ENCODE results near the gene CARD11. TPM values are rescaled to one million over a fixed set of nuclear protein-coding genes. Genes with fewer than 3 reads are reported as not detected.

CARD11 gene
- total and polyA plus RNA-seq, 2 of the 13 experiments (the other 11 are each of a cell fraction or from before 2014, with no cell fraction given), result 0.04 TPM; not detected in 1

- CTCF ChIA-PET (ENCODE audit: low intra/inter-chr PET ratio, low total read pairs), result no interaction called here
- WGBS (ENCODE audit: low lambda C conversion rate), result 25% methylated on average over 21 of the region's 22 CpGs
- ATAC-seq, result no peak
- H3K79me2 ChIP-seq (ENCODE audit: insufficient read depth, low read length), result no peaks in the 10 kb centered on the region
- no peaks in the 10 kb centered on the region for H3K9me3 ChIP-seq (ENCODE audit: low read length)
- H3K4me1 ChIP-seq (ENCODE audit: insufficient read depth, low read length), result peaks cover 7% of the 10 kb centered on the region; the same call in 1 of the 2 replicates
- DNase-seq (ENCODE audit: low spot score), result no peak
- H3K4me2 ChIP-seq (ENCODE audit: low read depth, low read length), result no peak overlapping the region
- POLR2A ChIA-PET, result no interaction called here
- no peak overlapping the region for H3K9ac ChIP-seq (ENCODE audit: insufficient read depth, low read depth, low read length)
- H3K27me3 ChIP-seq (ENCODE audit: control insufficient read depth in 1 of 2, insufficient read depth in 2 of 2, low read length in 2 of 2), result peaks cover 4 to 58% of the 10 kb centered on the region in 2 experiments; a peak in 3 of 5 replicates
- BruUV-seq (replicated peaks), result no TSS peak
- in situ Hi-C loops (cut with HindIII; ENCODE audit: extremely low pct_ligation_motif_present, low pct_unique_long_range_greater_than_20kb) (no loop called here), intact Hi-C loops (cut with micrococcal nuclease; ENCODE audit: unreplicated experiment) (no loop called here)
- TF ChIP-seq ZNF3 (CRISPR knock-in tag; IDR thresholded peaks at IDR 0.05), result no peak
- TF ChIP-seq CHD2 (IDR thresholded peaks at IDR 0.05; ENCODE audit: low read depth, low read length), result no peak
- no peak for TF ChIP-seq STAG1 (CRISPR knock-in tag; IDR thresholded peaks at IDR 0.05)
- TF ChIP-seq TCF7 (IDR thresholded peaks at IDR 0.05; ENCODE audit: low read depth), result no peak
- TF ChIP-seq MBD4 (IDR thresholded peaks at IDR 0.05; ENCODE audit: borderline replicate concordance, low read length), result no peak
- no peak for TF ChIP-seq POLR2A (IDR thresholded peaks at IDR 0.05; ENCODE audit: insufficient read depth in 1 of 2, low read depth in 2 of 2, low read length in 2 of 2)
- no peak for TF ChIP-seq CHCHD3 (CRISPR knock-in tag; IDR thresholded peaks at IDR 0.05)
- no peak for TF ChIP-seq ZNF800 (CRISPR knock-in tag; IDR thresholded peaks at IDR 0.05)
- TF ChIP-seq ELF3 (CRISPR knock-in tag; IDR thresholded peaks at IDR 0.05), result no peak
- TF ChIP-seq ERF (CRISPR knock-in tag; IDR thresholded peaks at IDR 0.05), result no peak
- no peak for TF ChIP-seq ETV5 (CRISPR knock-in tag; IDR thresholded peaks at IDR 0.05; ENCODE audit: borderline replicate concordance)
- no peak for TF ChIP-seq NKX3-1 (CRISPR knock-in tag; IDR thresholded peaks at IDR 0.05)
- TF ChIP-seq NFIC (IDR thresholded peaks at IDR 0.05; ENCODE audit: low read length), result no peak
- TF ChIP-seq ZNF296 (CRISPR knock-in tag; conservative IDR thresholded peaks at IDR 0.05), result no peak
- TF ChIP-seq ZBTB4 (CRISPR knock-in tag; IDR thresholded peaks at IDR 0.05; ENCODE audit: borderline replicate concordance), result no peak
- TF ChIP-seq TP53 (CRISPR knock-in tag; conservative IDR thresholded peaks at IDR 0.05), result no peak
- no peak for TF ChIP-seq MEIS1 (CRISPR knock-in tag; IDR thresholded peaks at IDR 0.05; ENCODE audit: borderline replicate concordance)
- no peak for TF ChIP-seq CREB3 (CRISPR knock-in tag; IDR thresholded peaks at IDR 0.05)
- FAIRE-seq, result no peak
- H3K4me3 ChIP-seq (replicated peaks in 1 of 3; ENCODE audit: insufficient read depth in 1 of 3, low read depth in 2 of 3, low read length in 3 of 3), result no peak overlapping the region
- no peak overlapping the region for H2AFZ ChIP-seq (ENCODE audit: low read length)
- H3K27ac ChIP-seq (ENCODE audit: extremely low read length, insufficient read depth, low read length), result no peak overlapping the region
- H4K20me1 ChIP-seq (ENCODE audit: insufficient read depth, low read length), result no peaks in the 10 kb centered on the region
- H3K36me3 ChIP-seq (replicated peaks in 1 of 2; ENCODE audit: control insufficient read depth in 1 of 2, insufficient read depth in 2 of 2, low read length in 2 of 2), result no peaks in the 10 kb centered on the region
Measured at GRCh38 chr7:2924866-2925840, 118.5 kb downstream of the CARD11 start.
